Fibroblast of villous mesenchyme (primary cell): ENCODE data around the gene RELA. TPM values are rescaled to one million over a fixed set of nuclear protein-coding genes. Genes with fewer than 3 reads are reported as not detected.
"Not testable (repeated sequence)": the region's sequence is repeated elsewhere in the genome, so short reads cannot be mapped to it uniquely, and the experiment has no call there.

Source experiments
- DNase-seq: peaks from one replicate; pipeline ENCODE4 v3.0.0-alpha.2; 2010; ENCODE audit warnings: low read depth
- H3K4me3 ChIP-seq: 2 replicates; pipeline ENCODE4 v1.5.1; 2011; ENCODE audit warnings: low read depth, mild to moderate bottlenecking, low read length
- total RNA-seq: library from RNA; depleted of rRNA; stranded (reverse); fragments of >200 nt; gene quantifications from 2 replicates; pipeline ENCODE4 v1.2.3, GENCODE V29; 2012
- TF ChIP-seq, protein P1 (sequence below): IDR thresholded peaks from 2 replicates; pipeline ENCODE4 v1.5.1; 2012; ENCODE audit warnings: low read depth, mild to moderate bottlenecking, low read length; ENCODE audit not compliant: insufficient read depth

Gene RELA
- total RNA-seq, 1 donor, result 24.2 TPM

DNA sequence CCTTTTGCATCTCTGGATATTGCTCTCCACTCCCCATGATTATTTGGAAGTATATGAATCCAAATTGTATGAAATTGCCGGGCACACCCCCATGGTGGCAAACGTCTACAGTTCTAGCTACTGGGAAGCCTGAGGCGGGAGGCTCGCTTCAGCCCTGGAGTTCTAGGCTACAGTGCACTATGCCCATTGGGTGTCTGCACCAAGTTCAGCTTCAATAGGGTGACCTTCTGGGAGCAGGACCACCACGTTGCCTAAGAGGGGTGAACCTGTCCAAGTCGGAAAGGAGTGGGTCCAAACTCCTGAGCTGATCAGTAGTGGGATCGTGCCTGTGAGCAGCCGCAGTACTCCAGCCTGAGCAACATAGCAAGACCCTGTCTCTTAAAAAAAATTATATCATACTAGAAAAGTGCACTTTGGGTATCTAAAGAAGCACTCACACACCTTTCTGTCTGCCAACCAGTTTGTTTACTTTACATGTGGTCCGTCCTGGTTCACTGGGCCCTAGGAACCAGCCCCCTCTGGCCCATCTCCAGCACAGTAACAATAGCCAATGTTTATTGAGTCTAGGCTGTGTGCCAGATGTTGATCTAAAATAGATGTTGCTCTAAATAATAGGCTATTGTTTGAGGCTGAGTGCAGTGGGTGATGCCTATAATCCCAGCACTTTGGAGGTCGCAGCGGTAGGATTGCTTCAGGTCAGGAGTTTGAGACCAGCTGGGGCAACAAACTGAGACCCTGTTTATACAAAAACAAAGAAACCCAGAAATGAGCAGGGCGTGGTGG is 32.9 kb upstream of the RELA start:
- TF ChIP-seq, protein P1, sequence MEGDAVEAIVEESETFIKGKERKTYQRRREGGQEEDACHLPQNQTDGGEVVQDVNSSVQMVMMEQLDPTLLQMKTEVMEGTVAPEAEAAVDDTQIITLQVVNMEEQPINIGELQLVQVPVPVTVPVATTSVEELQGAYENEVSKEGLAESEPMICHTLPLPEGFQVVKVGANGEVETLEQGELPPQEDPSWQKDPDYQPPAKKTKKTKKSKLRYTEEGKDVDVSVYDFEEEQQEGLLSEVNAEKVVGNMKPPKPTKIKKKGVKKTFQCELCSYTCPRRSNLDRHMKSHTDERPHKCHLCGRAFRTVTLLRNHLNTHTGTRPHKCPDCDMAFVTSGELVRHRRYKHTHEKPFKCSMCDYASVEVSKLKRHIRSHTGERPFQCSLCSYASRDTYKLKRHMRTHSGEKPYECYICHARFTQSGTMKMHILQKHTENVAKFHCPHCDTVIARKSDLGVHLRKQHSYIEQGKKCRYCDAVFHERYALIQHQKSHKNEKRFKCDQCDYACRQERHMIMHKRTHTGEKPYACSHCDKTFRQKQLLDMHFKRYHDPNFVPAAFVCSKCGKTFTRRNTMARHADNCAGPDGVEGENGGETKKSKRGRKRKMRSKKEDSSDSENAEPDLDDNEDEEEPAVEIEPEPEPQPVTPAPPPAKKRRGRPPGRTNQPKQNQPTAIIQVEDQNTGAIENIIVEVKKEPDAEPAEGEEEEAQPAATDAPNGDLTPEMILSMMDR, result no peak

DNA sequence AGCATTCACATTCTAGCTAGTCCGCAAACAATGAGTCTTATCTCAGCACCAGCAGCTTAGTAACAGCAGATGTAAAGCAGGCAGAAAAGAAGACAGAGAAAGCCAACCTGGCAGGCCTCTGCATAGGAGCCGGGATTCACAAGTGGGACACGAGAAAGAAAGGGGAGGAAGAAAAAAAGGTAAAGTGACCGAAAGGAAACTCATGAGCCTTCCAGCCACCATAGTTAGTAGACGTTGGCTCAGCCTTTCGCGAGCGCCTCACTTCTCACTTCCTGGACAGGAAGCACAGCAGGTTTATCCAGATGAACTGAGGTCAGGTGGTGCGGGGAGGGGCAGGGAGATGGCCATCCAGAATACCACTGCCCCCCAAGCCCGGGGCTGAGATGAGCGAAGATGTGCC is 29.7 kb upstream of the RELA start:
- no peak overlapping the region for H3K4me3 ChIP-seq
- DNase-seq, result no peak
- TF ChIP-seq, protein P1, result no peak

More for the DNA sequence above, 32.9 kb upstream of the RELA start:
- no peak overlapping the region for H3K4me3 ChIP-seq
- no peak for DNase-seq

DNA sequence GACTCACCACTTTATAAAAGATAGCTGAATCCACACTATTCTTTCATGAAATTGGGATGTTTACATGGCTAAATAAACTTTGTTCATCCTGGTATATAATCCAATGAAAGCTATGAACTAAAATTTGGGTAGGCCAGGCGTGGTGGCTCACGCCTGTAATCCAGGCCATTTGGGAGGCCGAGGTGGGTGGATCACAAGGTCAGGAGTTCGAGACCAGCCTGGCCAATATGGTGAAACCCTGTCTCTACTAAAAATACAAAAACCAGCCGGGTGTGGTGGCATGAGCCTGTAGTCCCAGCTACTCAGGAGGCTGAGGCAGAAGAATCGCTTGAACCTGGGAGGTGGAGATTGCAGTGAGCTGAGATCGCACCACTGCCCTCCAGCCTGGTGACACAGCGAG is 29.1 kb upstream of the RELA start:
- H3K4me3 ChIP-seq, DNase-seq: not testable (repeated sequence)

DNA sequence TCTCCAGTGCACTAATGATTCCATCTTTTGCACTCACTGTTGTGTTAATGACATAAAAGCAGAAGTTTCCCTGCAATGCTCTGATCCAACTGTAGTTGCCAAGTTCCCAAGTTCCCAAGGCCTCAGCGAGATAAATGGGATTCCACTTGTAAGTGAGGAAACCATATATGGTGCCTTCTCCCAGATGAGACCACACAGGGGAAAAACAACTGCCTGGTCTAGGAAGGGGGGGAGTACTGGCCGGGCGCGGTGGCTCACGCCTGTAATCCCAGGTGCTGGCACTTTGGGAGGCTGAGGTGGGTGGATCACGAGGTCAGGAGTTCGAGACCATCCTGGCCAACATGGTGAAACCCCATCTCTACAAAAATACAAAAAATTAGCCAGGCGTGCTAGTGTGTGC is 23.3 kb upstream of the RELA start:
- DNase-seq, result peak; percentile 11
- H3K4me3 ChIP-seq, result no peak overlapping the region
- TF ChIP-seq, protein P1, result no peak

DNA sequence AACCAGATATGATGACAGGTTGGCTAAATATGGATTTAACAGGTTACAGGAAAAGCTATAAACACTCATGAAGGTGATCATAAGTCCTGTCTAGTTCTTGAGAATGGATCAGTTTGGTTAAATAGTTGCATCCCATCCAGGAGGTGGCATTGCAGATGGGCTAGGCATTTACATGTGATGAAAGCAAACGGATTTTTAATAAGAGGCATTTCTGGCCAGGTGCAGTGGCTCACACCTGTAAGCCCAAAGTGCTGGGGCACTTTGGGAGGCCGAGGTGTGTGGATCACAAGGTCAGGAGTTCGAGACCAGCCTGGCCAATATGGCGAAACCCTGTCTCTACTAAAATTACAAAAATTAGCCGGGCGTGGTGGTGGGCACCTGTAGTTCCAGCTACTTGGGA is 20.8 kb upstream of the RELA start:
- not testable (repeated sequence) for DNase-seq, H3K4me3 ChIP-seq

DNA sequence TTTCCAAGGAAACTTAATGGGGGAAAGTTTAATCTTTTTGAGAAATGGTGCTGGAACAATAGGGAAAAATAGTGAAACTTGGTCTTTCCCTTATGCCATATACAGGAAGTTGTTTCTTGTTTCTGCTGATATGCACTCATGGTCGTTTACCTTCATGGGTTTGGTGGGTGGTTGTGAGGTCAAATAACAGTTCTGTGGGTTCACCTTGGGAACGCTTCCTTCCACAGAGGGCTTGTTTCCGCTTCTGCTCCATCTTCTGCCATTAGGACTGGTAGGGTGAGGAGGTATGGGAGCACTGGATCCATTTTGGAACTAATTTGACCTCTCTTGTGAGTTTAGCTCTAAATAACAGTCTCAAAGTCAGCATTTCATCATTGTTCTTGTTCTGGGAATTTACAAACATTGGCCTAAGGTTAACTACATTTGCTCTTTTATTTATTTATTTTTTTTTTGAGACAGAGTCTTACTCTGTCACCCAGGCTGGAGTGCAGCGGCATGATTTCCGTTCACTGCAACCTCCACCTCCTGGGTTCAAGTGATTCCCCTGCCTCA is 17.6 kb upstream of the RELA start:
- TF ChIP-seq, protein P1, result no peak
- no peak overlapping the region for H3K4me3 ChIP-seq
- no peak for DNase-seq

DNA sequence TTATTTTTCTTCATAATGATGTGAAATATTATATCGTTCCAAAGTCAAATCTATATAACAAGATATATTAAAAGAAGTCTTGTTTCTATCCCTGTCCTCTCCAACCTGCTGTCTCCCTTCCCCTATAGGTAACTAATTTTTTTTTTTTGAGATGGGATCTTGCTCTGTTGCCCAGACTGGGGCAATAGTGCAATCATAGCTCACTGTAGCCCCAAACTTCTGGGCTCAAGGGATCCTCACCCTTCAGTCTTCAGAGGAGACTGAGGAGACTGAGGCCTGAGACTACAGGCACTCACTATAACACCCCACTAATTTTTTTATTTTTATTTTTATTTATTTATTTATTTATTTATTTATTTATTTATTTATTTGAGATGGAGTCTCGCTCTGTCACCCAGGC is 10.3 kb upstream of the RELA start:
- DNase-seq, result no peak
- H3K4me3 ChIP-seq, result no peak overlapping the region
- TF ChIP-seq, protein P1, result no peak

DNA sequence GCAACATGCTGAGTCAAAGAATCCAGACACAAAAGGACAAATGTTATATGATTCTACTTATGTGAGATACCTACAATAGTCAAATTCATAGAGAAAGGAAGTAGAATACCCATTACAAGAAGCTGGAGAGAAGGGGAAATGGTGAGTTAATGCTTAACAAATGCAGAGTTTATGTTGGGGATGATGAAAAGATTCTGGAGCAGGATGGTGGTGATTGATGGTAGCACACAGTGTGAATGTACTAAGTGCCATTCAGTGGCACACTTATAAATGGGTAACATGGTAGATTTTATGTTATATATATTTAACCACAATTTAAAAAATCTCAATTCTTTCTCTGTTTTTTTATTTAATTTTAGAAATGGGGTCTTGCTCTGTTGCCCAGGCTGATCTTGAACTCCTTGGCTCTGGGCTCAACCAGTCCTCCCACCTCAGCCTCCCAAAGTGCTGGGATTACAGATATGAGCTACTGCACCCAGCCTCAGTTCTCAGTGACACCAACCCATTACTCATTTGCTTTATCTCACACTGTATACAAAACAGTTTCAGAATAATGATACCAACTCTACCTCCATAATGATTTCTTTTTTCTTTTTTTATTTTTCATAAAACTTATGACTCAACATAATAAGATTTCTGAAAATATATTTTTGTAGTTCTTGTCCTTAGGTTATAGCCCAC is 9.6 kb upstream of the RELA start:
- no peak overlapping the region for H3K4me3 ChIP-seq
- TF ChIP-seq, protein P1, result no peak
- no peak for DNase-seq
